GM21447 (cell line): Measurements from ENCODE around the gene LRRC3B.

Source experiments
- ATAC-seq: cut with Tn5 transposase; IDR thresholded peaks from one replicate; pipeline ENCODE4 v1.9.1; 2021; ENCODE audit not compliant: unreplicated experiment

Gene LRRC3B

DNA sequence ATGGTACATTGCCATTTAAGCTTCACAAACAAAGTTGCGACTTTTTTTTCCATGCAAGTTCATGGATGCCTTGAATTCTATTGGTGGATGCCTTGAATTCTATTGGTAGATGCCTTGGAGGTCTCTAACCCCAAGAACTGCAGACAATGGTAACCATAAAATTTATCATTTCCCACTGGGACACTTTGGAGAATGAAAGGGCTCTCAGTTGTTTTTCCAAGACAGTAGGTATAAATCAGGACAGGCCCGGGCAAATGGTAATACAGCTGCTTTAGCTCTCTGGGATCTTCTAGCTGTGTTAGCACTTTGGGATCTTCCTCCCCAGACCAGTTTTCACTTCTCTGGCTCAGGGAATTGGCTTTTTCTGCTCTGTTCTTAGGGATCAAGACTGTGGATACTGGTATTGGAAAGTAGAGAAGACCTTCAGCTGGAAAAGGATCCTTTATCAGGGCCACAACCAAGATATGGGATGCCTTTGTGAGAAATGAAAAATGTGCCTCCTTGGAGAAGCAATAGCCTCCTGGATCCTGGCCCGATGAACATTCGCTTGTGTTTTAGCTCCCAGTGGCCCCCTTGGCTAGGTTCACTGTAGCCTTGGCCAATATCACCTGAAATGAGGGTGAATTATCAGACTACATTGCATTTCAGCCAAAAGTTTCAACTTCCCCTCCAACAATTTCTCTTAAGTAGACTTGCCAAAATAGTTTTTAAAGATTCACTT is 8.3 kb downstream of the LRRC3B start:
- no peak for ATAC-seq

DNA sequence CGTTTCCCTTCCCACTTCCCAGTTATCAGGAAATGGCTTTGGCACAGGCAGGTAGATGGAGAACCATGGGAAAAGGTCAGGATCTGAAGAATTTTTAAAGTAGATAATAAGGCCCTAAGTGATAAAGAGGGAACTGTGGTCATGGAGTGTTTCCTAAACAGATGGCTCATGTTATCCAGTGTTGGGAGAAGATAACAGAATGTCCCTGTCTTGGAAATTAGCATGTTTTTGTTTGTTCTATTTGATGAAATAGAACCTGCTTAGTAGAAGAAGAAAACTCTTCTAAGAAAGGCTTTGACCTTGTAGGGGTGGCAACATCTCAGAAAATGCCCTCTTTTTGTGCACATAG is 8.8 kb downstream of the LRRC3B start:
- ATAC-seq = no peak

DNA sequence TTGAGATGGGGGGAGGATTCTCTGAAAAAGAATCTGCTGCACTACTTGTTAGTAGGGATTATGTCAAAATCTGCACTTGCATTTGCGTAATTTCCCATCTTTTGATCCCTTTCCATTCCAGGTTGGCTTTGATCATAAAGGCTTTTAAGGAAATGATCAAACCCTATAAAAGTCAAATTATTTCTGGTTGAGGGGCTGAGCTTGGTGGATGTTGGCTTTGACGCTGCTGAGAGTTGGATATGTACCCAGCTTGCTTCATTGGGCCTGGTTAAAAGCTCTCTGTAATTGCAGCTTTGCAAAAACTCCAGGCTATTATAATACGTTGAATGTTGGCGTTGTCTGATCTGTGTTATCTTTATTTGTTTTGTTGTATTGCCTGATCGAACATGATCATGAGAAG is 12.0 kb downstream of the LRRC3B start:
- no peak for ATAC-seq

DNA sequence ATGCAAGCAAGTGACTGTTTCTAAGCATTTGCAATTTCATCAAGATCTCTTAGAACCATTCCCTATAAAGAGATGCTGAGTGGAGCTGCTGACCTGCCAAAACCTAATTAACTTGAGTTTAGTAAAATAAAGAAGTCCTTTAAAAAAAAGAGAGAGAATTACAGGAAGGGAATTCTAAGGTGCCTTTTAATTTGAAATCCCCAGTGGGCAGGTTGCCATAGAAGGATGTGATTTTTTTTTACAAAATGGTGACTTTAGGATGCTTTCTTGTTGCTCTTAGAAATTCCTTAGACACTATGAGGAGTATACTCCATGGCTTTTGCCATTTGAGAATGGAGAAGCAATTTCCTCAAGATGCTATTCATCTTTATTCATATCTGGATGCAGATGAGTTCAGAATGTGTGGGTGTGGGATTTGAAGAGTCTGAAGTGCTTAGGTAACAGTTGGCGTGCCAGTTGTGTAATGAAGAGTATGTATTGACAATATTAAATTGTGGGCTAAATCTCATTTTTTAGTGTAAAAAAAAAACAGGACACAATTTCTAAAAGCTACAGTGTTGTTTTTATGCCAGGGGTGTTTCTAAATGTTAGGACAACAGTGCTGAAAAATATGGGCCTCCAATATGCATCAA is 13.6 kb downstream of the LRRC3B start:
- ATAC-seq = no peak

DNA sequence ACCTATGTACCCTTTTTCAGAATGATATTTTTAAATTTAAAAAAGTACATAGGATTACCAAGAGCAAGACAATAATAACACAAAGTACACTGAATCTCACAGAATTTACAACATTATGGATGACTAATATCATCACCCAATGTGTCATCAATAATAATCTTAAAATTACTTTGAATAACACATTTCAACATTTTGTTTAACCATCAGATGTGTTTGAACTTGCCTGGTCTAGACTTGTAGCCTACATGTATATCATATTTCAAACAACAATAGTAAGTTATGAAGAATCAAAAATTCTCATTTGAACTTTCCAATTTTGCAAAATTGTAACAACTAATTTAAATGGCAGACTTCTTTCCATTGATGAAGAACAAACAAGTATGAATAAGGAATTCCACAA is 15.1 kb downstream of the LRRC3B start:
- ATAC-seq = no peak

DNA sequence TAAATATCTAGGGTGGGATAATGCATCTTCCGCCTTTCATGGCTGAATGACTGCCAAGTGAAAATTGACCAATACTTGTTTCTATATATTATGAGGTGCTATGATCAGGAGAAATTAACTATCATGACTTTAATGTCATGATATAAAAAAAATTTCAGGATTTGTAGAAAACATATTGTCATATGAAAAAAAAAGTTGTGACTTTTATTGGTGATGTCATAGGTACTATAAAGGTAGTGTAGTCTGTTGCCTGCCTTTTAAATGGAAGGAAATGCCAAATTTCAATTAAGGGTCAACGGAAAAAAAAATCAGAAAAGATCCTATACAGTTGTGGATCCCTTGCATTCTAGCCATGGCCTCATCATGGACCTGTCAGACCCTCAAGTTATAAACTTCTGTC is 15.5 kb downstream of the LRRC3B start:
- ATAC-seq = no peak

DNA sequence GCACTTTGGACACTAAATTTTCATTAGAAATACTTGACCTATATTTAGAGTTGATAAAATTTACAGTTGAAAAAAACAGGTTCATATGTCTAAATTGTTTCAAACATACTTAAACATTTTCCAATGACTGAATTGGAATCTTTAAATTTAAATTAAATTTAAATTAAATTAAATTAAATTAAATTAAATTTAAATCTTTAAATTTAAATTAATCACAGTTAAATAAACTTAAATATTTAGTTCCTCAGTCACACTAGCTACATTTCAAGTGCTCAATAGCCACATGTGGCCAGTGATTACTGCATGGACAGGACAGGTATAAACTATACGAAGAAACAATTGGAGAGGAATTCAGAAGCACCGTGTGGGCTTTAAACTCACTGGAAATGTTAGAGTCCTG is 16.8 kb downstream of the LRRC3B start:
- no peak for ATAC-seq

DNA sequence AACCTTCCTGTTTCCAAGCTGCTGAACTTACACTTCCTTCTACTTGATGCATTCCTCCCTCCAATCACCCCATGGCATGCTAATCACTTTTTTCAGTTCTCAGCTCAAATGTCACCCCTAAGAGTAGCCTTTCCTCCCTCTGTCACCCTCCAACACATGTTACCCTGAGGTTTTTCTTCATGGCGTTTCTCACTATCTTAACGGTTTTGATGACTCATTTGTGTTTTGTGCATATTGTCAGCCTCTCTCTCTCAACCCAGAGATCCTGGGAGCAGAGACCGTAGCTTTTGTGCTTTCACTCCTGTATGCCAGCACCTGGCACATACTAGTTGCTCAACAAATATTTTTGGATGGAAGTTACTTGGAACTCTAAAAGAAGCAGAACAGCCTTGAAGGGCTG is 24.5 kb downstream of the LRRC3B start:
- no peak for ATAC-seq

DNA sequence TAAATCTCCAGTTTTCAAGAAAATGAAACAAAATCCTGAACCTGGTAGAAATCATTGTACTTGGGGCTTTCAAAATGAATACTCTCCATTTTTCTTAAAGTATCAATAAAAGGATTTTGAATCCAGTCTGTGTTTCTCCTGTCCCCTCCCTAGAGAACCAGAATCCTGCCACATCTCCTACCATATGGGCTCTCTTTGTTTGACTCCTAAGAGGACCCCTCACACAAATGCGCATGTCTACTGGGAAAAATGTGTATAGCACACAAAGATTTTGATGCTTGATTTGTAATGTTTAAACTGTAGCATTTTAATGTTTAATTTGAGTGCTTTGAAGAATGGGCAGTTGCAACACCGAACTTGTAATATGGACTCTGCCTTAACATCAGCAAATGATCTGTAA is 25.9 kb downstream of the LRRC3B start:
- ATAC-seq = no peak

DNA sequence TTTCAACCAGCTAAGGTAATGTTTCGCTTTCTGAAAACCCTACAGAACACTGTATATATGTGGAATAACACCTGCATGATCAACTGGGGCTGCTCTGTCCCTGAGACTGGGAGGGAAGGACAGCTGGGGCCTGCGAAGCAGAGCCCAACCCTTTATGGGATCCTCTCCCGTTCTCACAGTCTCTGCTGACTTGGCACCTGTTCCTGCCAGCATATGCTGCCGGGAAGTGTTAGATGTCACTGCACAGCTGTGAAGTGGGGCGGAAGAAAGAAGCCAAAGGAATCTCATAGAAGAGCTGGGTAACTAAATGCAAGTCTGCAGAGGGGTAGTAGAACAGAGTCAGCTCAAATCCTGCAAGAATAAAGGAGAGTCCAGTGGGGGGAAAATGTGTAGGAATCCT is 29.6 kb downstream of the LRRC3B start:
- no peak for ATAC-seq

DNA sequence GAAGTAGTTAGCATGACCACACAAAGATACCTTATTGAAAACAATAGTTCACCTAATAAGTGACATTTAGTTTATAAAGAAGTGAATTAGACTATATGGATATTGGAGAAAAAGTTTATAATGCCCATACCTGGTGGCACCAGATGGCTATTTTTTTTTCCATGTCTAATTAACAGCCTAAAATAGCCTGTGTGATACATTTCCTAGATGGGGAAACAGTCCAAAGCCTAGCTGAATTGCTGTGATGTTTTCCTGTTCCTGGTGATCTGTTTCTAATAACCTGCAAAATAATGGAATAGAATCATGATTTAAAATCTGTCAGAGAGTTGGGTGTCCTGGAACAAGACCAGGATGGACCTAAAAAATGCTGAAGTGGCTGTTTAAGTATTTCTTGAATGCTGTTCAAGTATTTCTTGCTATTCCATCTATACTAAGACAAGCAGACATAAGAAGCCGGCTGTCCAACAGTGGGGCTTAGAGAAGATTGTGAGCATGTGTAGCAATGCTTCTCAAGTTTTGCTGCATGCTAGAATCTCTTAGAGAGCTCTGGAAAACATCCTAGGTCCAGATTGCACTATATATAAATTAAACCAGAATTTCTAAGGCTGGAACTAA is 31.3 kb downstream of the LRRC3B start:
- ATAC-seq = no peak

DNA sequence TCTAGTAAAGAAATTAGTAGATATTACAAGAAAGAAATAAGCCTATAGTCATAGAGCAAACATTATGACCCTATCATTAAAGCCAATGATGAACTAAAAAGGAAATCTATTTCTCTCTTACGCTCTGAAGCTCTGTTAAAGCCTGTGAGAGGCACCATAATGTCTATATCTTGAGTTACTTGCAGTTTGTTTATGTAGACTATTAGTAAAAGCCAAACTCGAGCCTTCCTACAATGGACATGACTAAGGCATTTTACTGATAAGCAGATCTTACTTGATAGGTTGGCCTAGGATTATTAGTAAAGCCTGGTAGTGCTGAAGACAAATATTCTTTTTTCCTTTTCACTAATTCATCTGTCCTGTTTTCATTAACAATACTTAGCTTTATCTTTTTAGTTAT is 32.7 kb downstream of the LRRC3B start:
- no peak for ATAC-seq

DNA sequence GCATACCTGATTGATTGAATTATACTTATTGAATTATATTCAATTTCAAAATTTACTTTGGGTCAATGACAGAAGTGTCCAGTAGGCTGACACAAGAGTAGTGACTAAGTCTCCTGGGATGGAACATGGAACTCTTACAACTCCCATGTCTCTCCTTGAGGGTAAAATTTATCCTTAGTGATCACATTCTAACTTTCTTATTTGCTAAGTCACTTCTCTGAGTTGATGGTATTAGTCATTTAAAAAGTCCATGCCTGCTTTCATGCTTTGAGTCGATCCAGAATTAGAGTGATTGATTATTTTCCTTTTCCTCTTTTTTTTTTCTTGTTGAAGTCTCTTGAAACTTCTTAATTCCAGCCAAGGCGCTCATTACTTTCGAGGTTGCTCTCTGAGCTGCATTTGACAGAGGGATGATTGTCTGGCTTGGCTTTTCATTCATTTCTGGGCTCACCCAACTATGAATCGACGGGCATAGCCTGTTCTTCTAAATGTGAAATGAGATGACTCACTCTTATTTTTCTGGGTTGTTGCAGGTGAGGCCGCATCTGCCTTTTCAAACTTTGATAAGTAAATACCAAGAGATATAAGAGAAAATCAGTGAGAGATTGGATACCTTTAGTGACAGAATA is 34.9 kb downstream of the LRRC3B start:
- ATAC-seq = no peak

DNA sequence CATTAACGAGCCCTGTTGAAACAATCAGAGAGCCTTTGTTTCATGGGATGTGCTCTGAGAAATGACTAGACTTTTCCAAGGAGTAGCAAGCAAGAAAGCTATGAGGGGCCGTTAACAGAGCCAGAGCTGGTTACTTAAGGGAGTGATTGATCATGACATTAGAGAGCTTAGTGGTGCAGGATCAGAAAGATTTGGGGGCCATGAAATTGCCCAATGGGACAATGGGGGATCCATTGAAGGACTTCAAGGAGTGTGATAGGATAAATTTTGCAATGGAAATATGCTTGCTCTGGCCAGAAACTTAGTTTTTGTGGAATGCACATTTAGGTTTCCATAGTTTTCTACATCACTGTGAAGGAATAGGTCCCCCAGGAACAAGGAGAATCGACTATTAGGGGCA is 45.6 kb downstream of the LRRC3B start:
- no peak for ATAC-seq

DNA sequence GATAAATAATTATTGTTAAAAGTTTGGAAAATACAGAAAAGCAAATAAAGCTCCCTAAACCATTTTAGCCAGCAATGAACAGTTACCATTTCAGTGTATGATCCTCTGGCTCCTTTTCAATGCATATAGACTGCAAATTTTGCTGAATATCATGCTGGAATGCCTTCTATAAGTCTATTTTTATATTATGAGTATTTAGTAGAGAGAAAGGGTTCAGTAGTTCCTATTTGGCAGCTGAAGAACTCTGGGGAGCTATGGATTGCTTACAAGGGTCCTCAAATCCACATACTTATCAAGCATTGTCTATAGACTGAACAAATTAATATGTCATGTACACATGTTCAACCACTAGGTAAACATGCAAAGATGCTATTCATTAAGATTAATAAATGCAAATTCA is 46.1 kb downstream of the LRRC3B start:
- no peak for ATAC-seq

DNA sequence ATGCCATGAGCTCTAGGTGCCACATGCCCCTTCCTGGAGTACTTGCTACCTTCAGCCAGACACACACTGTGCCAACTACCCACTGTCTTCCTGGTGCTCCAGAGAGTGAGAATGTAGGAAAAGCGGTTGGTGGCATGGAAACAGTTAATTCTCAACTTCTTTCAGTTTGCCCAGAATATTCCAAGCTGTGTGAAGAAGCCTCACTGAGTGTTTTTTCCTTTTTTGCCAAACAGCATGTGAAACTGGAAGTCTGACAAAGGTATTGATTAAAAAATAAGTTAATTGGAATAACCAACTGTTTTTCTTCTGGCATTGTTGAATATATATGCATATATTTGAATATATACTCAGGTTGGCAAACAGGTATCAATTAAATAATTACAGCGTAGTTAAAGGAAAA is 52.8 kb downstream of the LRRC3B start:
- no peak for ATAC-seq

DNA sequence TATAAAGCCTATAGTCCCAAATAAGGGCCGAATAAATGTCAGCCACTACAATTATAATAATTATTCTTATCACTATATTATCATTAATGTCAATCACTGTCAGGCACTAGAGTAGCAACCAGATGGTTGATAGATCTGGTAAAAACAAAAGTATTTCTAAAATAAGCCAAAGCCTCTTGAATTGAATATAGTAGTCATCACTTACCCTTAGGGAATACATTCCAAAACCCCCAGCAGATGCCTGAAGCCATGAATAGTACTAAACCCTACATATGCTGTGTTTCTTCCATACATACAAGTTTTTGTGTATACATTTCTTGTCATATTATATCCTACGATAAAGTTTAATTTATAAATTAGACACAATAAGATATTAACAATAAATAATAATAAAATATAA is 59.1 kb downstream of the LRRC3B start:
- no peak for ATAC-seq

DNA sequence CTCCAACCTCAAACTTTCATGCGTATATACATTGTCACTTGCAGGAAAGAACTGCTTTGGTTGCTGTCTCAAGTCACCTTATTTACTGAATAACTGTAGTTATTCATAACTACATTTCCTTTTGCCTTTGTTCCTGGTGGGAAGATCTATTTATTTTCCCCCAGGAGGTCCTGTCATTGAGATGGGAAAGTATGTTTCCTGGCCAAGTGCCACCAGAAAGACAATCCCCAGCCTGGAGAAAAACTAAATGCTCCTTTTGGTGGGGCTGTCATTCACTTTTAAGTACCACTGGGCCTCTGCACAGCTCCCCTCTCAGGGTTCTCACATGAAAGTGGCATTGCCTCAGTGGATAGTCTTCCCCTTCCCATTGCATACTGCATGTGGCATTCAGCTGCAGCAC is 59.8 kb downstream of the LRRC3B start:
- ATAC-seq = no peak

DNA sequence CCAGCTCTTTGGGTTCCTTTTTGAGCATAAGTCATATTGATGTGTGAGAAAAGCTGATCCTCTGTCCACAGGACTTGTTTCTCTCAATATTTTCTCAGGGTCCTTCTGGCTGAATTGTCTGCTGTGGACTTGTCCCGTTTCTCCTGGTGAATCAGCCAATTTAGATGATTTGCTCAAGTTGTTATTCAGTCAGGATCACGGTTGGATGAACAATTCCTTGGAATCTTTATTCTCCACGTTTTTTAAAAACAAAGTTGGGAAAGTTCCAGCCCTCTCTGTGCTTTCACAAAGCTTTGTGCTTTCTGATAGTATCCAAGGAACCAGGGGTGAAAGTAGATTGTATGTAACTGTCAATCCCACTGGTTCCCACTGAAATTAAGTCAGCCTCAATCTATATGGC is 61.3 kb downstream of the LRRC3B start:
- no peak for ATAC-seq

DNA sequence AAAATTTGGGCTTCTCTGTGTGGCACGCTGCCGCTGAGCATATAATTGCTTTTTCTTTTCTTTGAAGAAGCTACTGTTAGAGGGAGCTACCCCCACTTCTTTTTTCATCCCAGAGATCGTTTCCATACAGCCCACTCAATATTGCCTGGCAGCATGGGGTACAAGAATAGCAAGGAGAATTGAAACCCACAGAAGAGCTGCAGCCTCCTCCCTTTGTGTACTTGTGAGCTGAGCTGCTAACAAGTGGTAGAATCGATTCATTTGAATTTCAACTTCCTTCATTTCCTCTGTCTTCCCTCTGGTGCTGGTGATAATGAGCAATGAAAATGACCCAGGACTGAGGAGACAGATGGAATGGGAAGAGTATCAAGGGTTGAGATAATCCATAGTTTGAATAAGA is 64.9 kb downstream of the LRRC3B start:
- no peak for ATAC-seq

DNA sequence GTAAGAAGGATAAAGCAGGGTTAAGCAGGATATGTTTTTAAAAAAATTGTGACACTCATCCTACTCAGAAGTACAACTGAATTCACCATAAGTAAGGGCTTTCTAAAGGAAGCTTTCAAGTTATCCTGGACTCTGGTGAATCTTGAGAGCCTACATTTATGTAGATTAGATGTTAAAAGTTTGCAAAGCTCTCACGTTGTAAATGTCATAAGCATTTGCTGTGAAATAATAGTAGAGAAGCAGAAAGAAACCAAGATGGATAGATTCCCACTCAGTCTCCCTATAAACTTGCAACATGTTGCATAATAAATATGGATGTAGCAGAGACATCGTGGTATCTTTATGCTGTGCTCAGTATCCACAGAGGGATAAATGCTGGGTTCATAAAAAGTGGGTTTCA is 77.0 kb downstream of the LRRC3B start:
- no peak for ATAC-seq

DNA sequence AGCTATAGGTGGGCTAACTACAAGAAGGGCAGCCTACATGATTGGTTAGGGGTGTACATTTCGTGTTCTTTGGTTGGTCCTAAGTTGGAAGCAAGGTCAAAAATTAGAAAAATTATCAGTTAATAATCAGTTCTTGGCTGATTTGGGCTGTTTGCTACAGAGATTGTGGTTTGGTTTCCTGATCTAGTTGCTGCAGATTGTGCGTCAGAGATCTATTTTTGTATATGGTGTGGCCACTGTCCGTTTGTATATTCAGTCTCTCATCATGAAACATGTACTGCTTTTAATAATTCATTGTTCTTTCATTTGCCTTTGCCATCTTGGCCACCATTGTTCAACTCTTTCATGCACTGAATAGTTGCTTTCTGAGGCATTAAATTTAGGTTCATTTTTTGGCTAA is 80.9 kb downstream of the LRRC3B start:
- ATAC-seq = no peak
